ENCODE results near the gene FURIN. TPM values are rescaled to one million over a fixed set of nuclear protein-coding genes. Genes with fewer than 3 reads are reported as not detected.

The FURIN gene
- total and polyA plus RNA-seq, 2 experiments from 2014 or later: 67.9 to 98.9 TPM

DNA sequence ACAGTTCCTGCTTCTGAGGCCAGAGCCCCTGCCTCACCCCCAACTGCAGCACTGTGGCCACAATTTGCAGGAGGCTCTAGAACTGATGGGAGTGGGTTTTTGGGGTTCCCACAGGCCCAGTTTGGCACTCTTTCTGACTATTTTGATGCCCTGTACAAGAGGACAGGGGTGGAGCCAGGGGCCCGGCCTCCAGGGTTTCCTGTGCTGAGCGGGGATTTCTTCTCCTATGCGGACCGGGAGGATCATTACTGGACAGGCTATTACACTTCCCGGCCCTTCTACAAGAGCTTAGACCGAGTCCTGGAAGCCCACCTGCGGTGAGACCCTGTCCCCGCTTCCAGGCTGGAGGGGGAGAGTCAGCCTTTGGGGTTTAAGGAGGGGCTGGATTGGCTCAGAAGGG, 41.6 kb downstream of the FURIN start:
- TF ChIP-seq EZH2 (IDR thresholded peaks at IDR 0.05; ENCODE audit: borderline replicate concordance) (no peak), CTCF (IDR thresholded peaks at IDR 0.05; ENCODE audit: poor library complexity) (no peak), EZH2phosphoT487 (IDR thresholded peaks at IDR 0.05; ENCODE audit: low read depth, severe bottlenecking, unreplicated experiment) (no peak)
- H4K20me1 ChIP-seq (ENCODE audit: insufficient read depth, poor library complexity, severe bottlenecking): no peaks in the 10 kb centered on the region
- no peaks in the 10 kb centered on the region for H3K9me2 ChIP-seq (replicated peaks; ENCODE audit: insufficient read depth)
- H3K79me2 ChIP-seq: peaks cover under 1% of the 10 kb centered on the region
- no peaks in the 10 kb centered on the region for H3K9me3 ChIP-seq (ENCODE audit: low read depth)
- no peak overlapping the region for H3K4me3 ChIP-seq
- H3K27ac ChIP-seq: no peak overlapping the region
- H3K36me3 ChIP-seq (replicated peaks; ENCODE audit: insufficient read depth, low read depth): no peaks in the 10 kb centered on the region
- no peak overlapping the region for H3K4me2 ChIP-seq
- no peaks in the 10 kb centered on the region for H3K27me3 ChIP-seq
- no peak for DNase-seq (ENCODE audit: low spot score)
- WGBS (ENCODE audit: low lambda C conversion rate, missing lambda C conversion rate): 97% methylated on average over 8 of the region's 8 CpGs
- H2AFZ ChIP-seq: no peak overlapping the region
- H3K4me1 ChIP-seq (ENCODE audit: insufficient read depth): no peaks in the 10 kb centered on the region

DNA sequence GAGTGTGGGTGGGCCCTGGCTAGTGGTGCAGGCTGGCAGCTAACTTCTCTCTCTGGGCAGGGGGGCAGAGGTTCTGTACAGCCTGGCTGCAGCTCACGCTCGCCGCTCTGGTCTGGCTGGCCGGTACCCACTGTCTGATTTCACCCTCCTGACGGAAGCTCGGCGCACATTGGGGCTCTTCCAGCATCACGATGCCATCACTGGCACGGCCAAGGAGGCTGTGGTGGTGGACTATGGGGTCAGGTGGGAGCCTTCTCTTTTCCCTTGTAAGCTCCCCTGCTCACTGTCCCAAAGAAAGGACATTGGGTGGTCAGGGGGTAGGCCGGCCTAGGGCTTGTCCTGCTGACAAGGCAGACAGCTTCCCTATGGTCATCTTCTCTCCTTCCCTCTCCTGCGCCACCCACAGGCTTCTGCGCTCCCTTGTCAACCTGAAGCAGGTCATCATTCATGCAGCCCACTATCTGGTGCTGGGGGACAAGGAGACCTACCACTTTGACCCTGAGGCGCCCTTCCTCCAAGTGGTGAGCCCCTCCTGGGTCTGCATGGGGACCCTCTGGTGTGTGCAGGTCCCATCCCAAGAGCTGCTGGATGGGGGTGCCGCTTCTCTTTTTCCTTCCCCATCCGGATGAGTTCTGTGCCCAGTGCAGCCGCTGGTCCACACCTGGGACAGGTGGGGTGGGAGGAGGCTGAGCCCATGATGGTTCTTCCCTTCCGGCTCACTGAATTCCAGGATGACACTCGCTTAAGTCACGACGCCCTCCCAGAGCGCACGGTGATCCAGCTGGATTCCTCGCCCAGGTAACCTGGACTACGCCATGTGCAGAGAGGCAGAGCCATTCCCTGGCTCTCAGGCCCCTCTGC, 42.3 kb downstream of the FURIN start:
- no peaks in the 10 kb centered on the region for H3K4me1 ChIP-seq (ENCODE audit: insufficient read depth)
- H3K79me2 ChIP-seq: no peaks in the 10 kb centered on the region
- H3K4me3 ChIP-seq: no peak overlapping the region
- no peak for DNase-seq (ENCODE audit: low spot score)
- no peak overlapping the region for H2AFZ ChIP-seq
- H3K36me3 ChIP-seq (replicated peaks; ENCODE audit: insufficient read depth, low read depth): no peaks in the 10 kb centered on the region
- no peaks in the 10 kb centered on the region for H3K27me3 ChIP-seq
- TF ChIP-seq EZH2 (IDR thresholded peaks at IDR 0.05; ENCODE audit: borderline replicate concordance) (no peak), EZH2phosphoT487 (IDR thresholded peaks at IDR 0.05; ENCODE audit: low read depth, severe bottlenecking, unreplicated experiment) (no peak), CTCF (IDR thresholded peaks at IDR 0.05; ENCODE audit: poor library complexity) (no peak)
- H3K4me2 ChIP-seq: no peak overlapping the region
- 96% methylated on average over 24 of the region's 24 CpGs for WGBS (ENCODE audit: low lambda C conversion rate, missing lambda C conversion rate)
- H3K9me2 ChIP-seq (replicated peaks; ENCODE audit: insufficient read depth): no peaks in the 10 kb centered on the region
- H3K9me3 ChIP-seq (ENCODE audit: low read depth): no peaks in the 10 kb centered on the region
- no peak overlapping the region for H3K27ac ChIP-seq
- H4K20me1 ChIP-seq (ENCODE audit: insufficient read depth, poor library complexity, severe bottlenecking): no peaks in the 10 kb centered on the region

DNA sequence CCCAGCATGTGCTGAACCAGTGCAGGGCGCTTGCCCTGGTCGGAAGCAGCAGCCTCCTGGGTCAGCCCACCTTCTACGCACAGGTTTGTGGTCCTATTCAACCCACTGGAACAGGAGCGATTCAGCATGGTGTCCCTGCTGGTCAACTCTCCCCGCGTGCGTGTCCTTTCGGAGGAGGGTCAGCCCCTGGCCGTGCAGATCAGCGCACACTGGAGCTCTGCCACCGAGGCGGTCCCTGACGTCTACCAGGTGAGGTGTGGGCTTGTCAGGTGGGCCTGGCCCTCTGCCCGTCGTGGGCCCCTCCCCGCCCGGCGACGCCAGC, 42.9 kb downstream of the FURIN start:
- WGBS (ENCODE audit: low lambda C conversion rate, missing lambda C conversion rate): 95% methylated on average over 17 of the region's 19 CpGs
- Histone ChIP-seq H3K4me2 (no peak overlapping the region), H3K4me3 (no peak overlapping the region), H3K9me2 (replicated peaks; ENCODE audit: insufficient read depth) (no peaks in the 10 kb centered on the region), H4K20me1 (ENCODE audit: insufficient read depth, poor library complexity, severe bottlenecking) (no peaks in the 10 kb centered on the region), H3K27ac (no peak overlapping the region), H3K79me2 (no peaks in the 10 kb centered on the region), H3K27me3 (no peaks in the 10 kb centered on the region), H3K36me3 (replicated peaks; ENCODE audit: insufficient read depth, low read depth) (no peaks in the 10 kb centered on the region), H2AFZ (no peak overlapping the region), H3K4me1 (ENCODE audit: insufficient read depth) (no peaks in the 10 kb centered on the region), H3K9me3 (ENCODE audit: low read depth) (no peaks in the 10 kb centered on the region)
- TF ChIP-seq CTCF (IDR thresholded peaks at IDR 0.05; ENCODE audit: poor library complexity) (no peak), EZH2 (IDR thresholded peaks at IDR 0.05; ENCODE audit: borderline replicate concordance) (no peak), EZH2phosphoT487 (IDR thresholded peaks at IDR 0.05; ENCODE audit: low read depth, severe bottlenecking, unreplicated experiment) (no peak)
- DNase-seq (ENCODE audit: low spot score): no peak
